ENCODE measurements around the gene LRRK1. TPM values are rescaled to one million over a fixed set of nuclear protein-coding genes. Genes with fewer than 3 reads are reported as not detected.

Gene LRRK1
- total RNA-seq, 1 donor from 2014 or later = 21.1 TPM

DNA sequence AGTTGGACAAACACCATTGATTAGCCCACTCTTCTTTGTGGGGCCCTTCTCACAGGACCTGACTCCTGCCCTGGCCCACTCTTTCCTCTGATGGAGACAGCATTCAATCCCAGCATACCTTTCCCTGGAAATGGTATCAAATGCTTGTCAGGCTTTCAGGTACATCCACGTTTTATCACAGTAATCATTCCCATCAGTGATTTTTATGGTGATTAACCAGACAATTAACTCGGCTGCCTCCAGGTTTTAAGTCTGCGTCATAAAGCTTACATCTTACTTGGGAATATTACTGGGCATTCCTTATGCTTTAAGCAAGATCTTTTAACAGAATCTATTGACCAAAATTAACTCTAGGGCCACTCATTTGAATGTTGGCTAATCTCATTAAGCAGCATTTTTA is 33.4 kb downstream of the LRRK1 start:
- no peaks in the 10 kb centered on the region for H3K9me3 ChIP-seq
- no peaks in the 10 kb centered on the region for H3K36me3 ChIP-seq
- intact Hi-C loops (cut with DNase I) = no loop called here
- DNase-seq (ENCODE audit: extremely low spot score in 2 of 2) = peak in 1 of 2 donors; percentile 7
- H3K4me3 ChIP-seq = no peak overlapping the region
- no peaks in the 10 kb centered on the region for H3K27me3 ChIP-seq
- H3K4me1 ChIP-seq = no peaks in the 10 kb centered on the region
- no peak for TF ChIP-seq POLR2AphosphoS5 (IDR thresholded peaks at IDR 0.05; ENCODE audit: insufficient read depth in 1 of 2, low read depth in 1 of 2)
- no peak for TF ChIP-seq POLR2A (IDR thresholded peaks at IDR 0.05)
- TF ChIP-seq, protein P1, sequence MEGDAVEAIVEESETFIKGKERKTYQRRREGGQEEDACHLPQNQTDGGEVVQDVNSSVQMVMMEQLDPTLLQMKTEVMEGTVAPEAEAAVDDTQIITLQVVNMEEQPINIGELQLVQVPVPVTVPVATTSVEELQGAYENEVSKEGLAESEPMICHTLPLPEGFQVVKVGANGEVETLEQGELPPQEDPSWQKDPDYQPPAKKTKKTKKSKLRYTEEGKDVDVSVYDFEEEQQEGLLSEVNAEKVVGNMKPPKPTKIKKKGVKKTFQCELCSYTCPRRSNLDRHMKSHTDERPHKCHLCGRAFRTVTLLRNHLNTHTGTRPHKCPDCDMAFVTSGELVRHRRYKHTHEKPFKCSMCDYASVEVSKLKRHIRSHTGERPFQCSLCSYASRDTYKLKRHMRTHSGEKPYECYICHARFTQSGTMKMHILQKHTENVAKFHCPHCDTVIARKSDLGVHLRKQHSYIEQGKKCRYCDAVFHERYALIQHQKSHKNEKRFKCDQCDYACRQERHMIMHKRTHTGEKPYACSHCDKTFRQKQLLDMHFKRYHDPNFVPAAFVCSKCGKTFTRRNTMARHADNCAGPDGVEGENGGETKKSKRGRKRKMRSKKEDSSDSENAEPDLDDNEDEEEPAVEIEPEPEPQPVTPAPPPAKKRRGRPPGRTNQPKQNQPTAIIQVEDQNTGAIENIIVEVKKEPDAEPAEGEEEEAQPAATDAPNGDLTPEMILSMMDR (IDR thresholded peaks at IDR 0.05) = no peak
- H3K27ac ChIP-seq = no peak overlapping the region

DNA sequence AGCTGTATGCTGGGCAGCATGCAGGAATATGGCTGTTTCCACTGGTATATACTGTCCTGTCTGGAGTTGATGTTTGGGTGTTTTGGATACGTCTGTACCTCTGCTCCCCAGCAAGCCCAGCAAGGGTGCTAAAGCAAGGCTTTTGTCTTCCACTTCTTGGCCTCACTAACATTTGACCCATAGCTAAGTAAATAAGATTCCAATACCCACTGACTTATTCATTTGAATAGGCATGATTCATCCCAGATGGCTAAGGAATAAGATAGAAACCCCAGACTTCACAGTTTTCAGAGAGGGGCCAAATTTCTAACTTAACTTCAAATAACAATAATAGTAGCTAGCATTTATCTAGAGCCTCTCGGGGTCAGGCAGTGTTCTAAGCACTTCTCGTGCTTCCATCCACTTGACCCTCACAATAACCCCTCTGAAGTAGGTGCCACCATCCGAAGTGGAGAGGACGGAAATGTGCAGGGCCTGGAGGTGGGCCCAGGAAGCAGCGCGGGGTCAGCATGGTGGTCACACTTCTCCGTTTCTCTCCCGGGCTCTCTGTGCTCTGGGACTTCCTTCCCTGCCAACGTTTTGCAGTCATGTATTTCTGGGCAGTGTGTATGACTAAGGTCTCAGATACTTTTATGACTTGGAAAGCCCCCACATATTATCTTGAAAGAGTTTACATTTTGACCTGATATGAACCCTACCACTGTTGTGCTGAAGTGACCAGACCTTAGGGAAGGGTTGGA is 39.3 kb downstream of the LRRK1 start:
- H3K9me3 ChIP-seq = no peaks in the 10 kb centered on the region
- DNase-seq (ENCODE audit: extremely low spot score in 2 of 2) = no peak
- intact Hi-C loops (cut with DNase I) = no loop called here

DNA sequence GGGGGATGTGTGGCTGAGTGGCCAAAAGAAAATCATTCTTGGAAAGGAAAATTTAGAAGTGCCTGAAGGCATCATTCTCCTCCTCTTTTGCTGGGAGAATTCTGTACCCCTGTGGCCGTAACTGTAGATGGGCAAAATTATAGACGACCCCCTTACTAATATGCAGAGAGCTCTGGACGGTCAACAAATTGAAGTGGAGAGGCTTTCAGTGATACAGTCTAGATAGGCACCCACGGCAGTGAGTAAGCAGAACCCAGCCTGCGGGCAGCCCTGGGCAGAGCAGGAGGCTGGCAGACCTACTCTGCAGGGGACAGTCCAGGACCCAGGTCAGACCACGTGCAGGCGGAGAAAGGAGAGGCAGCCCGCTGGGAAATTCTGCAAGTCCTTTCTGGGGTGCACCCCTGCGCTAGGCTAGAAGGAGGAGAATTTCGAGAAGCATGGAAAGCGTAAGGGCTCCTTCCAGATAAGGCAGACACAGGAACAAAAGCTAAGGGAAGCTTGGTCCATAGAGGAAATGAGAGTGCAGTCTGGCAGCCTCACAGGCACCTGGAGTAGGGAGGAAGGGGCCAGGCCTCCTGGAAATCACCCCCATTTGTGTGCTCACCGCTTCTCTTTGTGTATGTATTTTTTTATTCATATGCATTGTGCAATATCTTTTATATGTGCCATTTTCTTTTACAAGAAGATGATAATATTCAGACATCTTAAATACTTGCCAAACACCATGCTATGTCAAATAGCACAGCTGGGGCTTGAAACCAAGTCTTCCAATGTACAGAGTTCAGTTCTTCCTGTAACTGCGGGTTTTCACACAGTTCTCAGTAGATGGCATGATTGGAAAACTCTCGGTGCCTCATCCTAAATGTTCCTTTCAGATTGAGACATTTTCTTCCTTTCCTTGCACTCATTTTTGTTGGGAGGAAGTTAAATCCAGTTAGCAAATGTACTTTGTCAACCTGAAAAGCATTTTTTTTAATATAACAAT is 40.2 kb downstream of the LRRK1 start:
- H3K4me1 ChIP-seq = peaks cover 16% of the 10 kb centered on the region
- TF ChIP-seq POLR2AphosphoS5 (IDR thresholded peaks at IDR 0.05; ENCODE audit: insufficient read depth in 1 of 2, low read depth in 1 of 2) = no peak
- no peak for TF ChIP-seq POLR2A (IDR thresholded peaks at IDR 0.05)
- TF ChIP-seq, protein P1 (IDR thresholded peaks at IDR 0.05) = no peak
- no peaks in the 10 kb centered on the region for H3K36me3 ChIP-seq
- no peaks in the 10 kb centered on the region for H3K9me3 ChIP-seq
- no peak for DNase-seq (ENCODE audit: extremely low spot score in 2 of 2)
- H3K4me3 ChIP-seq = no peak overlapping the region
- peak overlapping the region; percentile 23 for H3K27ac ChIP-seq
- no peaks in the 10 kb centered on the region for H3K27me3 ChIP-seq
- intact Hi-C loops (cut with DNase I) = no loop called here

More for the DNA sequence above, 39.3 kb downstream of the LRRK1 start:
- peak overlapping the region; percentile 23 for H3K27ac ChIP-seq
- TF ChIP-seq, protein P1 (IDR thresholded peaks at IDR 0.05) = no peak
- TF ChIP-seq POLR2A (IDR thresholded peaks at IDR 0.05) (no peak), POLR2AphosphoS5 (IDR thresholded peaks at IDR 0.05; ENCODE audit: insufficient read depth in 1 of 2, low read depth in 1 of 2) (no peak)
- peaks cover 16% of the 10 kb centered on the region for H3K4me1 ChIP-seq
- no peaks in the 10 kb centered on the region for H3K36me3 ChIP-seq
- no peak overlapping the region for H3K4me3 ChIP-seq
- no peaks in the 10 kb centered on the region for H3K27me3 ChIP-seq

DNA sequence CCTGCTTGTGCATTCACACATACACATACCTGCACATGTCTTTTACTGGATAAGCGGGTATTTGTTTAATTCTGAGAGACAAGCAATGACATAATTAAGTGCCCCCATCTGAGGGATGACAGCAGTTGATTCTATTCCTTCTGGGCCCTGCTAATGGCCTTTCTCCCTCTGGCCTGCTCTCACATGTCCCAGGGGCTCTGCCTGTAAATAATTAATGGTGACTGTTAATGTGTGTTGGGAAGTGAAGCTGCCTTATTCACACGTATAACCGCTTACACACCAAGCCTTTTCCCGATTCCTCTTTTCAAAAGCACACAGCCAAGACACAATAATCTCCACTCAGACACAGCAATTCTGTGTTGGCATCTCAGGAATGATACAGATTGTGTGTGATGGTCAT is 47.8 kb downstream of the LRRK1 start:
- Histone ChIP-seq H3K27me3 (no peaks in the 10 kb centered on the region), H3K27ac (no peak overlapping the region), H3K36me3 (no peaks in the 10 kb centered on the region), H3K4me1 (no peaks in the 10 kb centered on the region), H3K4me3 (no peak overlapping the region), H3K9me3 (no peaks in the 10 kb centered on the region)
- TF ChIP-seq POLR2AphosphoS5 (IDR thresholded peaks at IDR 0.05; ENCODE audit: insufficient read depth in 1 of 2, low read depth in 1 of 2) = no peak
- TF ChIP-seq POLR2A (IDR thresholded peaks at IDR 0.05) = no peak
- TF ChIP-seq, protein P1 (IDR thresholded peaks at IDR 0.05) = no peak
- intact Hi-C loops (cut with DNase I) = no loop called here
- no peak for DNase-seq (ENCODE audit: extremely low spot score in 2 of 2)
